Uterus (tissue), 2 donors: ENCODE measurements around the gene ATXN10.

ENCODE experiments used
- POLR2A ChIP-seq, 2 donors: fragments of 450-650 bp; IDR thresholded peaks; one replicate each; pipeline ENCODE4 v1.6.1; 2016; ENCODE audit warnings: antibody characterized with exemption in 2 of 2, mild to moderate bottlenecking in 1 of 2, moderate library complexity in 1 of 2
- TF ChIP-seq, protein P1 (sequence below), 4 experiments: fragments of 200-600 bp in 2 of 4; fragments of 450-650 bp in 2 of 4; sonication (generic) in 2 of 4; IDR thresholded peaks; one replicate each; pipeline ENCODE4 v1.5.1; 2016 to 2019; ENCODE audit warnings: antibody characterized with exemption in 4 of 4, mild to moderate bottlenecking in 2 of 4, moderate library complexity in 1 of 4

DNA sequence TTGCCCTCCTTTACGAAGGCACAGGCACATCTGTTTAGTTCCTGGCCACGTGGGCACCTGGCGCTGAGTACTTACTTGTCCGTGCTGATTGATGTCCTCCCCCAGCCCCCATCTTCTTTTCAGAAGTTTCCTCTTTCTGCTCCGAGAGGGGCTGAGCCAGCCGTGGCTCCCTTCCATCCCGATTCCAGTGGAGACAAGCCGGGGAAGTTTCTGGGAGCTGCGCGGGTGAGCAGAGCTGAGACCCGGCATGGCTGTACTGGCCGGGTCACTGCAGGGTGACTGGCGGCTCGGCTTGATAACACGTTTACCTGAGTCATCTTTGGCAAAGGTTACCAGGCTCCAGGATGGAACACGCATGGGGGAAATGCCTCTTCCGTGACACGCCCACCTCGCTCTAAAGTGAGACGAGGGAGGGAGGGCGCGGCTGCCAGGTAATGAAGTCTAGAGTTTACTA, 45.4 kb upstream of the ATXN10 start:
- TF ChIP-seq, protein P1, sequence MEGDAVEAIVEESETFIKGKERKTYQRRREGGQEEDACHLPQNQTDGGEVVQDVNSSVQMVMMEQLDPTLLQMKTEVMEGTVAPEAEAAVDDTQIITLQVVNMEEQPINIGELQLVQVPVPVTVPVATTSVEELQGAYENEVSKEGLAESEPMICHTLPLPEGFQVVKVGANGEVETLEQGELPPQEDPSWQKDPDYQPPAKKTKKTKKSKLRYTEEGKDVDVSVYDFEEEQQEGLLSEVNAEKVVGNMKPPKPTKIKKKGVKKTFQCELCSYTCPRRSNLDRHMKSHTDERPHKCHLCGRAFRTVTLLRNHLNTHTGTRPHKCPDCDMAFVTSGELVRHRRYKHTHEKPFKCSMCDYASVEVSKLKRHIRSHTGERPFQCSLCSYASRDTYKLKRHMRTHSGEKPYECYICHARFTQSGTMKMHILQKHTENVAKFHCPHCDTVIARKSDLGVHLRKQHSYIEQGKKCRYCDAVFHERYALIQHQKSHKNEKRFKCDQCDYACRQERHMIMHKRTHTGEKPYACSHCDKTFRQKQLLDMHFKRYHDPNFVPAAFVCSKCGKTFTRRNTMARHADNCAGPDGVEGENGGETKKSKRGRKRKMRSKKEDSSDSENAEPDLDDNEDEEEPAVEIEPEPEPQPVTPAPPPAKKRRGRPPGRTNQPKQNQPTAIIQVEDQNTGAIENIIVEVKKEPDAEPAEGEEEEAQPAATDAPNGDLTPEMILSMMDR (IDR thresholded peaks at IDR 0.05): no peak
- TF ChIP-seq POLR2A (IDR thresholded peaks at IDR 0.05): no peak
